SJCRH30 (cell line): ENCODE results near the gene MAPK4. TPM values are rescaled to one million over a fixed set of nuclear protein-coding genes. Genes with fewer than 3 reads are reported as not detected.

Experiments
- DNase-seq, 2 experiments: peaks; one replicate each; pipeline ENCODE4 v3.0.0-alpha.2; 2015 to 2020
- H3K27ac ChIP-seq: fragments of 250-450 bp; sonication (Bioruptor Pico); 2 replicates; pipeline ENCODE4 v1.5.1; 2020; ENCODE audit warnings: mild to moderate bottlenecking, moderate library complexity
- H3K27me3 ChIP-seq: fragments of 250-450 bp; sonication (Bioruptor Pico); 2 replicates; pipeline ENCODE4 v1.5.1; 2020; ENCODE audit warnings: mild to moderate bottlenecking, moderate library complexity
- H3K36me3 ChIP-seq: fragments of 250-450 bp; sonication (Bioruptor Pico); 2 replicates; pipeline ENCODE4 v1.5.1; 2020; ENCODE audit warnings: mild to moderate bottlenecking, moderate library complexity
- H3K4me1 ChIP-seq: fragments of 250-450 bp; sonication (Bioruptor Pico); 2 replicates; pipeline ENCODE4 v1.5.1; 2020; ENCODE audit warnings: mild to moderate bottlenecking, moderate library complexity
- H3K4me3 ChIP-seq: fragments of 250-450 bp; sonication (Bioruptor Pico); 2 replicates; pipeline ENCODE4 v1.5.1; 2020; ENCODE audit warnings: mild to moderate bottlenecking, moderate library complexity
- H3K9me3 ChIP-seq: fragments of 250-450 bp; sonication (Bioruptor Pico); replicated peaks from 2 replicates; pipeline ENCODE4 v1.5.1; 2020; ENCODE audit warnings: mild to moderate bottlenecking, moderate library complexity
- total RNA-seq: library from RNA; depleted of rRNA; stranded (reverse); fragments of >200 nt; shearing (Covaris generic); gene quantifications from 2 replicates; pipeline ENCODE4 v1.2.3, GENCODE V29; 2014

The MAPK4 gene
- total RNA-seq, 1 experiment from 2014 or later: not detected

DNA sequence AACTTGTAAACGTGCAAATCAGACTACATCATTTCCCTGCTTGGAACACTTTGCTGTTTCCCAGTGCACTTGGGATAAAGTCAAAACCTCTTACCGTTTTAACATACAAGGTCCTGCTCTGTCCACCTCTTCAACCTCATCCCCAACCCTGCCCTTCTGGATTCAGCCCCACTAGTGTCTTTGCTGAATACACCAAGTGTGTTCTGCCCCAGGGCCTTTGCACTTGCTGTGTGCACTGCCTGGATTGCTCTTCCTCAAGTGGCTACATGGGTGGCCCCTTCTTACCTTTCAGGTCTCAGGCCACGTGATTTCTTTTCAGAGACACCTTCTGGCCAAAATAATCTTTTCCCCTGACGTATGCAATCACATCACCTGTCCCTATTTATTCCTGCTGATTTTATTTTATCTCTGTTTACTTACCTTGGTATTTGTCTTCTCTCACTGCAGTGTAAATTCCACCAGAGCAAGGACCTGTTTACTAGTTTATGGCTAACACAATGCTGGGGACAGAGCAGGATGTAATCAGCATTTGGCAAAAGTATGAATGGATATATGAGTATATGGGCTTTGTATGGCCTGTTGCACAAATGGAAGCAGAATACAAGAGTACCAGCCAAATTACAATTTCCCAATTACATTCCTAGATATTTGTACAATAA is 63.9 kb downstream of the MAPK4 start:
- DNase-seq: no peak
- H3K36me3 ChIP-seq: no peaks in the 10 kb centered on the region
- H3K27me3 ChIP-seq: no peaks in the 10 kb centered on the region
- H3K4me1 ChIP-seq: no peaks in the 10 kb centered on the region
- H3K27ac ChIP-seq: no peak overlapping the region
- no peak overlapping the region for H3K4me3 ChIP-seq
- no peaks in the 10 kb centered on the region for H3K9me3 ChIP-seq

DNA sequence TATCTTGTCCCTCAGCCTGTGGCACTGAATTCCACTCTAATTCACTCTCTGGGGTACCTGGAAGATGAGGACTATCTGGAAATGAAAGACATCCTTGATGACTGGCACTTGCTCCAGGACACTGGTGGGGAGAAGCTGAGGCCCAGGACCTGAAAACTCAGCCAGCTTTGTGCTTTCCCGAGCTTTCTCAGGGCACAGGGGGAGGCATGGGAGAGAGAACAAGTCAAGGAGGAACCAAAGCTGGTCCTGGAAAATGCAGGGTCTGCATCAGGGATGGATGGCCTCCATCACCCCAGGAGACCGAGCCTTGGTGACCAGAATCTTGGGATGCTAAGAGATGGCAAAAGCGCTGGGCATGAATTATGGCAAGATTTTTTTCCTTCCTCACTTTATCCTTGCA is 65.1 kb downstream of the MAPK4 start:
- Histone ChIP-seq H3K4me3 (no peak overlapping the region), H3K9me3 (no peaks in the 10 kb centered on the region), H3K27ac (no peak overlapping the region), H3K27me3 (no peaks in the 10 kb centered on the region), H3K4me1 (no peaks in the 10 kb centered on the region), H3K36me3 (no peaks in the 10 kb centered on the region)
- no peak for DNase-seq

GRCh38 chr18:50626317-50626716 is 66.4 kb downstream of the MAPK4 start:
- DNase-seq: no peak
- Histone ChIP-seq H3K36me3 (no peaks in the 10 kb centered on the region), H3K4me1 (no peaks in the 10 kb centered on the region), H3K27ac (no peak overlapping the region), H3K4me3 (no peak overlapping the region), H3K9me3 (no peaks in the 10 kb centered on the region), H3K27me3 (no peaks in the 10 kb centered on the region)

DNA sequence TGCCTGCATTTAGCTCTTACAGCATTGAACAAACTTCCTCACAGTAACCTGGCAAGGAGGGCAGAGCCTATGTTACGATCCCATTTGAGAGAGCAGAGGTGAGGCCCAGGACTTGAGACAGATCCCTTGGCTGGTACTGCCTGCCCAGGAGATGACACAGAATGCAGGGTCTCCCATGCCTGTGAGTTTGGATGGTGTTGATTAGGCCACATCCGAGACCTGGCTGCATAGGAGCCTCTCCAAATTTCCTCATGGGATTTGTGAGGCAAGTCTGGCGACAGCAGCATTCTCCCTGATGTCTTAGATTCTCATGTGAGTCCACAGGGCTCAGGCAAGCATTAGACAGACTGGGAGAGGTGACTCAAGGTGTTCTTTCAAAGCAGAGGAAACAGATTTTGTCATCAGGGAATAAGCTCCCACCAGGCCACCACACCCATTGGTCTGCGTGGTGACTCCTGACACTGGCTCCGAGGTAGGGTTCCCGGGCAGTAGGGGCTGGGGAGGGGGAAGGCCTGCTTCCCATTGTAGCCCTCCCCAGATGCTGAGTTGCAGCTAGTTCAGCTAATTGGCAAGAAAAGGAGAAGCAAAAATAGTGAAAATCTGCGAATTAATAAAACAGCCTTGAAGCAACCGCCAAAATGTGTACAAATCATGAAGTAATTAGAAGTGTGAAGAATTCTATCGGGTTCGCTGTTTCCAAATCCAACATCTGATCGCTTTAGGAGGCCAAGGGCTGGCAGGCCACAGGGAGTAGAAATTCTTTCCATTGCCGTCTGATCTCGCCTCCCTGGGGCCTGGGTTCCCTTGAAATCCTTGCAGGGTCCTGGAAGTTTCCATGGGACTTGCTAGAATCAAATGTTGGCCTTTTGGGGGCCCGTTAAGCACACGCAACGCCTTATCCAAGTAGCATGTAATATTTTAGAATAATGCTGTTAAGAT is 68.0 kb downstream of the MAPK4 start:
- DNase-seq: no peak
- H3K9me3 ChIP-seq: no peaks in the 10 kb centered on the region
- no peaks in the 10 kb centered on the region for H3K4me1 ChIP-seq

GRCh38 chr18:50628533-50628905 is 68.6 kb downstream of the MAPK4 start:
- no peaks in the 10 kb centered on the region for H3K9me3 ChIP-seq
- no peaks in the 10 kb centered on the region for H3K27me3 ChIP-seq
- no peaks in the 10 kb centered on the region for H3K4me1 ChIP-seq
- no peak overlapping the region for H3K4me3 ChIP-seq
- DNase-seq: no peak
- no peak overlapping the region for H3K27ac ChIP-seq
- H3K36me3 ChIP-seq: no peaks in the 10 kb centered on the region

More for the DNA sequence above, 68.0 kb downstream of the MAPK4 start:
- Histone ChIP-seq H3K27ac (no peak overlapping the region), H3K27me3 (no peaks in the 10 kb centered on the region), H3K4me3 (no peak overlapping the region), H3K36me3 (no peaks in the 10 kb centered on the region)

DNA sequence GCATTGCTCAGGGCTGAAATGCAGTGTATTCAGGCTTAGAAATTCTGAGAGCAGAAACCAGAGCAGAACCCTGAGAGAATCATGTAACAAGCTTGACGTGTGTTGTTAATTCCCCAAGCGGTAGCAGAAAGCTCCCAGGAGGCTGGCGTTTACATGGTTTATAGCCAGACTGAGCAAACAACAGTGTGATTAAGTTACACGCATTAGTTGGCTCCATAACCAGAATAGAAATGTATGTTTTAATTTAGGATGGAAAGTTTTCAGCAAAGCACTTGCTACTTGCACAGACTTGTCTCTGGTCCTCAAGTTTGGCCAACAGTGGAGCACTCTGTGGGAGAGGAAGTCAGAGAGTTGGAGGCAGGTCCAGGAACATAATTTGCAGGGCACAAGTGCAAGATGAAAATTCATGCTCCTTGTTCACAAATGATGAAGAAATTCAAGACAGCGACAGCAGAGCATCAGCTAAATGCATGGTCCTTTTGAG is 69.3 kb downstream of the MAPK4 start:
- H3K36me3 ChIP-seq: no peaks in the 10 kb centered on the region
- H3K27ac ChIP-seq: no peak overlapping the region
- H3K4me3 ChIP-seq: no peak overlapping the region
- DNase-seq: no peak
- no peaks in the 10 kb centered on the region for H3K4me1 ChIP-seq
- no peaks in the 10 kb centered on the region for H3K27me3 ChIP-seq
- no peaks in the 10 kb centered on the region for H3K9me3 ChIP-seq

- no peaks in the 10 kb centered on the region for H3K4me1 ChIP-seq
- no peaks in the 10 kb centered on the region for H3K36me3 ChIP-seq
- no peaks in the 10 kb centered on the region for H3K9me3 ChIP-seq
- no peak for DNase-seq
- no peaks in the 10 kb centered on the region for H3K27me3 ChIP-seq
- H3K4me3 ChIP-seq: no peak overlapping the region
- H3K27ac ChIP-seq: no peak overlapping the region
Observed at GRCh38 chr18:50630895-50631294, 71.0 kb downstream of the MAPK4 start.

DNA sequence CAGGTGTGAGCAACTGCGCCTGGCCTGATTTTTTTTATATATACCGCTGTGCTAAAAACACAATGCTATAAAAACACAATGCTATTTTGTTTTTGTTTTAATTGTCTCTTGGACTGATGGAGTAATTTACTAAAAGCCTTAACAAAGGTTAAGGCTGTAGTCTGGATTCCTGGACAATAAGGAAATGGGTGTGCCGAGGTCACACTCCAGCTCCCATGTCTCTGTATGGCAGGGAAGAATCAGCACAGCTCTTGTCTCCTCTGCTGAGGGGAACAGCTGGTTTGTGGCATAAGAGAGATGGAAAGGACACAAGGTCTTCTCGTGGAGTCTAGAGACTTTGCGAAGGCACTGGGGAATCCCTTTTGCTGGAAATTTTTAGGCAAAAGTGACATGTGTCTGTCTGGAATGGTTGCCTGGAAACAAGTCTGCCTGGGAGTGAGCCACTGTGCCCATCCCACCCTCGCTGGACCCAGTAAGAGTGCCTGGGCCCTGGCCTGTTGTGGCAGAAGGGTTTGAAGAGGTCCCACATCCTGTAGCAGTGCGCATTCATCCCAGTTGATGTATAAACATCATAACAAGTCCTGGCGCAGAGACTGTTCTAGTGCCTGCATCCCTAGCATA is 73.1 kb downstream of the MAPK4 start:
- Histone ChIP-seq H3K27ac (no peak overlapping the region), H3K27me3 (no peaks in the 10 kb centered on the region), H3K9me3 (no peaks in the 10 kb centered on the region), H3K36me3 (no peaks in the 10 kb centered on the region), H3K4me1 (no peaks in the 10 kb centered on the region), H3K4me3 (no peak overlapping the region)
- DNase-seq: no peak

GRCh38 chr18:50633992-50634391 is 74.1 kb downstream of the MAPK4 start:
- H3K9me3 ChIP-seq: no peaks in the 10 kb centered on the region
- H3K27ac ChIP-seq: no peak overlapping the region
- H3K4me1 ChIP-seq: no peaks in the 10 kb centered on the region
- no peaks in the 10 kb centered on the region for H3K36me3 ChIP-seq
- no peak for DNase-seq
- H3K4me3 ChIP-seq: no peak overlapping the region
- no peaks in the 10 kb centered on the region for H3K27me3 ChIP-seq

GRCh38 chr18:50636366-50637057 is 76.6 kb downstream of the MAPK4 start:
- H3K4me3 ChIP-seq: no peak overlapping the region
- H3K4me1 ChIP-seq: no peaks in the 10 kb centered on the region
- H3K9me3 ChIP-seq: no peaks in the 10 kb centered on the region
- no peaks in the 10 kb centered on the region for H3K36me3 ChIP-seq
- no peak overlapping the region for H3K27ac ChIP-seq
- no peak for DNase-seq
- H3K27me3 ChIP-seq: no peaks in the 10 kb centered on the region

DNA sequence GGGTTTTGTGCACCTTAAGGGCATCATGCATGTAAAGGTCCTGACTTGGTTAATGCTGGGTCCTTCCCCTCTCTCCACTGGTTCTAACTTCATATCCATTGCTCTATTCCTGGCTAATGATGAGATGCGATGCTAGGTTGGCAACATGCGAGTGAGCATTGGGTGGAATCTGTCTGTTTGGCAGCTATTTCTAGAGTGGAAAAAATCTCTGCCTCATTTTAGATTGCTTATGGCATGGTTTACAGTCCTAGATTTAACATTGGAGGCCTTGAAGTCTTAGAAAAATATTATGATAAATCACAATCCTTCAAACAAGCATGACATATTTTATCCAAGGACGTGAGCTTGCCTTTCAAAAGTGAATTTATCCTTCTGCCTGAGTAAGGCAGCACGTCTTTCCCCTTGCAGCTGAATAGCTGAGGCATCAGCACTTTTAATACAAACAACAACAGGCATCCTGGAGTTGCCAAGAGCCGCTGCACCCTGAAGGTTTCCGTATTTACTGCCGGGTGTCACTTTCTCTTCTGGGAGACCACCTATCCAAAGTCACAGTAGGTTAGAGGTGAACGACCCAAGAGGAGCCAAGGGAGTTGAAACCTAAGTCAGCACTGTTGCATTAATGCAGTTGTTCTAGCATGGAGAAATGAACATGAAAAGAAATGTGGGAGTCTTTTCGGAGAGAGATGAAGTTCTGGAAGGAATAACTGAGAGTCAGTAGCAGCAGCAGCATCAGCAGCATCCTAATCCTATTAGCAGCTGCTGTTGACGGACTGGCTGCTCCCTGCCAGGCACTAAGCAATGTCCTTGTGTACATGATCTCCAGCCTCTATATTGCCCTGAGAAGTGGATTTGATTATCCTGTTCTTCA is 78.4 kb downstream of the MAPK4 start:
- H3K27ac ChIP-seq: no peak overlapping the region
- H3K27me3 ChIP-seq: no peaks in the 10 kb centered on the region
- no peaks in the 10 kb centered on the region for H3K9me3 ChIP-seq
- DNase-seq: no peak
- H3K4me1 ChIP-seq: no peaks in the 10 kb centered on the region
- H3K36me3 ChIP-seq: no peaks in the 10 kb centered on the region
- H3K4me3 ChIP-seq: no peak overlapping the region

DNA sequence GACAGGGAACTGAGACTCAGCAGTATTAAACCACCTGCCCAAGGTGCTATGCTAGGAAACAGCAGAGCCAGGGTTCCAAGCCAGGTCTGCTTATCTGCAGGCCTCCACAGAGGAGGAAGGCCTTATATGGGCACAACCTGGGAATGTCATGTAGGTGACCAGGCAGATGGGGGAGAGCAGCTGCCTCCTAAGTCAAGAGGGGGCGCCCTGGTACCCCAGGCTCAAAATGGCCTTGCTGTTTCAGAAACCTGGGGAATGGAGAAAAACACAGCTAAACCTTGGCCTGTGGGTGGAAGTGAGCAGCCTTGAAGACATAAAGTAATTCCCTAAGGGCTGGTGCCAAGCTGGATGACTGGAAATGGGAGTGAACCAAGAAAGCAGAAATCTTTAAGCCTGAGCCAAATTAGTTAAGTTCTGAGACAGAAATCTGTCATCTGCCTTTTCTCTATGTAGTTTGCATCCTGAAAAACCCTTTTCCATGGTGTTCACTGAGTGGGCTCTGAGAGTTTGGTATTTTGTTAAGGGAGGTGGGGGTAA is 79.1 kb downstream of the MAPK4 start:
- H3K9me3 ChIP-seq: no peaks in the 10 kb centered on the region
- H3K36me3 ChIP-seq: no peaks in the 10 kb centered on the region
- H3K27me3 ChIP-seq: no peaks in the 10 kb centered on the region
- H3K4me3 ChIP-seq: no peak overlapping the region
- H3K4me1 ChIP-seq: no peaks in the 10 kb centered on the region
- no peak overlapping the region for H3K27ac ChIP-seq
- no peak for DNase-seq

DNA sequence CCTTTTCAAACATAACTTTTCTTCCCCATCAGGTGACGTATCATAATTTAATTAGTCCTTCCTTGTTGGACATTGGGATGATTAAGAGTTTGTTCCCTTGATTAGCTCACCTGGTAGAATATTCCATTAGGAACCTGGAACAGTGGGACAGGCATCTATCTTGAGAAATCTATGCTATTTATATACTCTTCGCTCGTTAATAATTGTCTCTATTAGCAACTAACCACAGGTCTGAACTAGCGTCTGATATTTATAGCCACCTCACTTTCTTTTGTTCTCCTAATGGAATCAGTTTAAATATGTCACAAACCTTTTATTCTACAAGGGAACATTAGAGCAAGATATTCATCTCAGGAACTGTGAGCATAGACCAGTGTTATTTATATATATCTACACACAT is 79.8 kb downstream of the MAPK4 start:
- no peaks in the 10 kb centered on the region for H3K27me3 ChIP-seq
- H3K27ac ChIP-seq: no peak overlapping the region
- no peak overlapping the region for H3K4me3 ChIP-seq
- DNase-seq: no peak
- no peaks in the 10 kb centered on the region for H3K4me1 ChIP-seq
- no peaks in the 10 kb centered on the region for H3K9me3 ChIP-seq
- H3K36me3 ChIP-seq: no peaks in the 10 kb centered on the region

DNA sequence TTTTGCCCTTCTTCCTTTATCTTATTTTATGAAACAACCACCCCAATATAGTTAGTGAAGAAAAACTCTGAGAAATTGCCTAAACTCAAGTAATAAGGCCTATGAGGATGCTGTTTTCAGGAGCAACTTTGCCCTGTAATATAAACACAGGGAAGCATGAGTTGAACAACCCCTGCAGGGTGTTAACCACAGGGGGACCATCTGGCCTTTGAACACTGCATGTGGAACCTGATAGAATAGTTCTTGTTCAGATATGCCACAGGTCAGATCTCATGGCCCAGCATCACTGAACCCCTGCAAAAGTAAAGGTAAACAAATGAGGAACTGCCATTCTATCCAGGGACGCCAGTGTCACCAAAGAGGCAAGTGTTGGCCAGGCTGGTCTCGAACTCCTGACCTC is 82.6 kb downstream of the MAPK4 start:
- H3K36me3 ChIP-seq: no peaks in the 10 kb centered on the region
- no peak for DNase-seq
- no peaks in the 10 kb centered on the region for H3K9me3 ChIP-seq
- no peak overlapping the region for H3K27ac ChIP-seq
- H3K27me3 ChIP-seq: no peaks in the 10 kb centered on the region
- no peak overlapping the region for H3K4me3 ChIP-seq
- no peaks in the 10 kb centered on the region for H3K4me1 ChIP-seq
